ENCODE results near the gene RIPPLY1. TPM values are rescaled to one million over a fixed set of nuclear protein-coding genes. Genes with fewer than 3 reads are reported as not detected.
"Not testable (repeated sequence)": the region's sequence is repeated elsewhere in the genome, so short reads cannot be mapped to it uniquely, and the experiment has no call there.

RIPPLY1 gene
- total and polyA plus RNA-seq, 2 experiments from 2014 or later: 0.21 TPM; not detected in 1

GRCh38 chrX:106874075-106874474 is 29.1 kb downstream of the RIPPLY1 start:
- Histone ChIP-seq H3K36me3 (replicated peaks; ENCODE audit: insufficient read depth, low read depth) (no peaks in the 10 kb centered on the region), H3K4me1 (ENCODE audit: insufficient read depth) (no peaks in the 10 kb centered on the region), H2AFZ (no peak overlapping the region), H3K9me3 (ENCODE audit: low read depth) (peaks cover 3% of the 10 kb centered on the region), H3K9me2 (replicated peaks; ENCODE audit: insufficient read depth) (no peaks in the 10 kb centered on the region), H3K79me2 (no peaks in the 10 kb centered on the region), H3K4me3 (no peak overlapping the region), H3K27me3 (no peaks in the 10 kb centered on the region), H4K20me1 (ENCODE audit: insufficient read depth, poor library complexity, severe bottlenecking) (no peaks in the 10 kb centered on the region), H3K27ac (no peak overlapping the region), H3K4me2 (no peak overlapping the region)
- 56% methylated on average over 2 of the region's 2 CpGs for WGBS (ENCODE audit: low lambda C conversion rate, missing lambda C conversion rate)
- DNase-seq (ENCODE audit: low spot score): peak; percentile 44
- TF ChIP-seq EZH2 (IDR thresholded peaks at IDR 0.05; ENCODE audit: borderline replicate concordance) (no peak), EZH2phosphoT487 (IDR thresholded peaks at IDR 0.05; ENCODE audit: low read depth, severe bottlenecking, unreplicated experiment) (no peak), CTCF (IDR thresholded peaks at IDR 0.05; ENCODE audit: poor library complexity) (peak; percentile 53)

GRCh38 chrX:106872796-106873195 is 30.3 kb downstream of the RIPPLY1 start:
- H3K36me3 ChIP-seq (replicated peaks; ENCODE audit: insufficient read depth, low read depth); H3K27me3 ChIP-seq; H3K4me2 ChIP-seq; H3K79me2 ChIP-seq; H3K9me2 ChIP-seq (replicated peaks; ENCODE audit: insufficient read depth); H2AFZ ChIP-seq; H3K4me3 ChIP-seq; H4K20me1 ChIP-seq (ENCODE audit: insufficient read depth, poor library complexity, severe bottlenecking); H3K9me3 ChIP-seq (ENCODE audit: low read depth); DNase-seq (ENCODE audit: low spot score); H3K4me1 ChIP-seq (ENCODE audit: insufficient read depth); H3K27ac ChIP-seq: not testable (repeated sequence)
- WGBS (ENCODE audit: low lambda C conversion rate, missing lambda C conversion rate): 100% methylated on average over 2 of the region's 2 CpGs

GRCh38 chrX:106863697-106864096 is 39.4 kb downstream of the RIPPLY1 start:
- H3K27me3 ChIP-seq: no peaks in the 10 kb centered on the region
- no peak overlapping the region for H3K4me2 ChIP-seq
- H3K79me2 ChIP-seq: no peaks in the 10 kb centered on the region
- WGBS (ENCODE audit: low lambda C conversion rate, missing lambda C conversion rate): 79% methylated on average over 9 of the region's 9 CpGs
- H3K27ac ChIP-seq: no peak overlapping the region
- no peak overlapping the region for H2AFZ ChIP-seq
- no peaks in the 10 kb centered on the region for H3K36me3 ChIP-seq (replicated peaks; ENCODE audit: insufficient read depth, low read depth)
- no peak overlapping the region for H3K4me3 ChIP-seq
- TF ChIP-seq EZH2phosphoT487 (IDR thresholded peaks at IDR 0.05; ENCODE audit: low read depth, severe bottlenecking, unreplicated experiment): no peak
- TF ChIP-seq CTCF (IDR thresholded peaks at IDR 0.05; ENCODE audit: poor library complexity): no peak
- no peak for TF ChIP-seq EZH2 (IDR thresholded peaks at IDR 0.05; ENCODE audit: borderline replicate concordance)
- H4K20me1 ChIP-seq (ENCODE audit: insufficient read depth, poor library complexity, severe bottlenecking): no peaks in the 10 kb centered on the region
- no peaks in the 10 kb centered on the region for H3K9me3 ChIP-seq (ENCODE audit: low read depth)
- H3K4me1 ChIP-seq (ENCODE audit: insufficient read depth): no peaks in the 10 kb centered on the region
- no peak for DNase-seq (ENCODE audit: low spot score)
- H3K9me2 ChIP-seq (replicated peaks; ENCODE audit: insufficient read depth): no peaks in the 10 kb centered on the region

GRCh38 chrX:106862972-106863688 is 40.0 kb downstream of the RIPPLY1 start:
- WGBS (ENCODE audit: low lambda C conversion rate, missing lambda C conversion rate): 59% methylated on average over 13 of the region's 13 CpGs
- no peaks in the 10 kb centered on the region for H3K79me2 ChIP-seq
- no peak overlapping the region for H3K4me3 ChIP-seq
- no peak overlapping the region for H3K27ac ChIP-seq
- H3K4me2 ChIP-seq: no peak overlapping the region
- TF ChIP-seq EZH2 (IDR thresholded peaks at IDR 0.05; ENCODE audit: borderline replicate concordance): no peak
- no peak for TF ChIP-seq EZH2phosphoT487 (IDR thresholded peaks at IDR 0.05; ENCODE audit: low read depth, severe bottlenecking, unreplicated experiment)
- TF ChIP-seq CTCF (IDR thresholded peaks at IDR 0.05; ENCODE audit: poor library complexity): no peak
- no peaks in the 10 kb centered on the region for H4K20me1 ChIP-seq (ENCODE audit: insufficient read depth, poor library complexity, severe bottlenecking)
- H3K4me1 ChIP-seq (ENCODE audit: insufficient read depth): no peaks in the 10 kb centered on the region
- no peaks in the 10 kb centered on the region for H3K36me3 ChIP-seq (replicated peaks; ENCODE audit: insufficient read depth, low read depth)
- no peaks in the 10 kb centered on the region for H3K9me3 ChIP-seq (ENCODE audit: low read depth)
- H3K27me3 ChIP-seq: no peaks in the 10 kb centered on the region
- H3K9me2 ChIP-seq (replicated peaks; ENCODE audit: insufficient read depth): no peaks in the 10 kb centered on the region
- DNase-seq (ENCODE audit: low spot score): peak; percentile 4
- no peak overlapping the region for H2AFZ ChIP-seq

Other genes starting within 250 kb of the RIPPLY1 start
- gene RNF128, start 176.6 kb downstream of the RIPPLY1 start, total RNA-seq: 95.0 and 101 TPM in 2 replicates
- gene RNF128, start 176.6 kb downstream of the RIPPLY1 start, polyA plus RNA-seq: 39.2 and 58.0 TPM in 2 replicates
- gene TBC1D8B, start 100.7 kb downstream of the RIPPLY1 start, total RNA-seq: 14.6 and 15.6 TPM in 2 replicates
- gene TBC1D8B, start 100.7 kb downstream of the RIPPLY1 start, polyA plus RNA-seq: 6.4 and 9.8 TPM in 2 replicates
- 3.9 and 4.9 TPM in 2 replicates for gene CLDN2, start 17.1 kb upstream of the RIPPLY1 start, total RNA-seq
- gene CLDN2, start 17.1 kb upstream of the RIPPLY1 start, polyA plus RNA-seq: 4.0 and 5.2 TPM in 2 replicates
- 31.2 and 35.7 TPM in 2 replicates for gene MORC4, start 96.9 kb upstream of the RIPPLY1 start, total RNA-seq
- gene MORC4, start 96.9 kb upstream of the RIPPLY1 start, polyA plus RNA-seq: 25.7 and 27.7 TPM in 2 replicates
- gene RBM41, start 215.5 kb upstream of the RIPPLY1 start, total RNA-seq: 11.8 and 11.9 TPM in 2 replicates
- gene RBM41, start 215.5 kb upstream of the RIPPLY1 start, polyA plus RNA-seq: 10.1 and 14.4 TPM in 2 replicates

All from hepatocyte (in vitro differentiated cells).